ENCODE results near the gene MYO3B.

DNA sequence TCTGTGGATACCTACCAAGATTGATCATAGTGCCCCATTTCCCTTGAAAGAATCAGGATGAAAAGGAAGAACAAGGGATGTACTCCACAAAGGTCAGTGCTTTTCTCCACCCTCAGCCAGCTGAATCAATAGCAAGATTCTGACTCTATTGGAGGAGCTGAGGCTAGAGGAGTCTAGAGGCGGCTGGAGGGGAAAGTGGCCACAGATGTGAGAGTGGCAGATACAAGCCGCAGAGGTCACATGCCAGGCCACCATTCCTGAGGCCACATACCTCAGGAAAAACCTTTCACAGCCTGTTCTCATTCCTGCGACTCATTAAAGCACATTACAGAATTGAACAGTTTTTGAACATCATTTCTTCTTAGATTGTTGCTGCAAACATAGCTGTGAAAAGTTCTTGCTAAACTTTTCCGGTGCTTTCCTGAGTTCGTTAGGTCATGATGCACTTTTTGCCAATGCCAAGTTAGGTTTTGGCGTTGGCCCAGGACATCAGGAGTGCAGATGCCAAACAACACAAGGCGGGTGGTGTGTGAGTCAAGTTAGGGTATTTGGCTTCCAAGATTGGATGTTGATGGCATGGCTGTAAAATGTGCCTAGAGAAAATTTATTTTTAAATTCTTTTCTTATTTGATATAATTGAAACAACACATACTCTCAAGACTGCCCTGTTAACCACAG is 376.5 kb downstream of the MYO3B start:
- TF ChIP-seq, protein P1, sequence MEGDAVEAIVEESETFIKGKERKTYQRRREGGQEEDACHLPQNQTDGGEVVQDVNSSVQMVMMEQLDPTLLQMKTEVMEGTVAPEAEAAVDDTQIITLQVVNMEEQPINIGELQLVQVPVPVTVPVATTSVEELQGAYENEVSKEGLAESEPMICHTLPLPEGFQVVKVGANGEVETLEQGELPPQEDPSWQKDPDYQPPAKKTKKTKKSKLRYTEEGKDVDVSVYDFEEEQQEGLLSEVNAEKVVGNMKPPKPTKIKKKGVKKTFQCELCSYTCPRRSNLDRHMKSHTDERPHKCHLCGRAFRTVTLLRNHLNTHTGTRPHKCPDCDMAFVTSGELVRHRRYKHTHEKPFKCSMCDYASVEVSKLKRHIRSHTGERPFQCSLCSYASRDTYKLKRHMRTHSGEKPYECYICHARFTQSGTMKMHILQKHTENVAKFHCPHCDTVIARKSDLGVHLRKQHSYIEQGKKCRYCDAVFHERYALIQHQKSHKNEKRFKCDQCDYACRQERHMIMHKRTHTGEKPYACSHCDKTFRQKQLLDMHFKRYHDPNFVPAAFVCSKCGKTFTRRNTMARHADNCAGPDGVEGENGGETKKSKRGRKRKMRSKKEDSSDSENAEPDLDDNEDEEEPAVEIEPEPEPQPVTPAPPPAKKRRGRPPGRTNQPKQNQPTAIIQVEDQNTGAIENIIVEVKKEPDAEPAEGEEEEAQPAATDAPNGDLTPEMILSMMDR (IDR thresholded peaks at IDR 0.05) = no peak
- no peak for TF ChIP-seq EZH2 (IDR thresholded peaks at IDR 0.05; ENCODE audit: borderline replicate concordance, insufficient read depth, low read depth, low read length, poor library complexity, severe bottlenecking)

Measured in B cell (primary cell).